HuH-7 (cell line): ENCODE data around the gene UTF1.
"Not testable (repeated sequence)": the region's sequence is repeated elsewhere in the genome, so short reads cannot be mapped to it uniquely, and the experiment has no call there.

Experiments used
- DNase-seq: peaks from one replicate; pipeline ENCODE4 v3.0.0; 2011; ENCODE audit warnings: low spot score

Gene UTF1

GRCh38 chr10:133209641-133210040 lies 20.4 kb upstream of the UTF1 start:
- DNase-seq = no peak

GRCh38 chr10:133210398-133211140 lies 19.4 kb upstream of the UTF1 start:
- no peak for DNase-seq

GRCh38 chr10:133211141-133211830 lies 18.7 kb upstream of the UTF1 start:
- no peak for DNase-seq

- DNase-seq = no peak
Observed at GRCh38 chr10:133211959-133212852, 17.8 kb upstream of the UTF1 start.

- DNase-seq = no peak
Observed at GRCh38 chr10:133212853-133213494, 17.0 kb upstream of the UTF1 start.

GRCh38 chr10:133213641-133214467 lies 16.2 kb upstream of the UTF1 start:
- DNase-seq = no peak

- DNase-seq = no peak
Observed at GRCh38 chr10:133214468-133215410, 15.3 kb upstream of the UTF1 start.

- DNase-seq = no peak
Observed at GRCh38 chr10:133215586-133215985, 14.4 kb upstream of the UTF1 start.

GRCh38 chr10:133216776-133217175 lies 13.2 kb upstream of the UTF1 start:
- no peak for DNase-seq

- no peak for DNase-seq
Observed at GRCh38 chr10:133217800-133218589, 12.0 kb upstream of the UTF1 start.

GRCh38 chr10:133218891-133219290 lies 11.1 kb upstream of the UTF1 start:
- DNase-seq = no peak

GRCh38 chr10:133219782-133220181 lies 10.2 kb upstream of the UTF1 start:
- no peak for DNase-seq

- DNase-seq = no peak
Observed at GRCh38 chr10:133221331-133221730, 8.7 kb upstream of the UTF1 start.

GRCh38 chr10:133221756-133222155 lies 8.3 kb upstream of the UTF1 start:
- DNase-seq = not testable (repeated sequence)

GRCh38 chr10:133224076-133224475 lies 5.9 kb upstream of the UTF1 start:
- no peak for DNase-seq

- DNase-seq = no peak
Observed at GRCh38 chr10:133224756-133225372, 5.2 kb upstream of the UTF1 start.

- DNase-seq = no peak
Observed at GRCh38 chr10:133225707-133226191, 4.3 kb upstream of the UTF1 start.

GRCh38 chr10:133226251-133226808 lies 3.7 kb upstream of the UTF1 start:
- DNase-seq = no peak
